ENCODE data around the gene EGF.

DNA sequence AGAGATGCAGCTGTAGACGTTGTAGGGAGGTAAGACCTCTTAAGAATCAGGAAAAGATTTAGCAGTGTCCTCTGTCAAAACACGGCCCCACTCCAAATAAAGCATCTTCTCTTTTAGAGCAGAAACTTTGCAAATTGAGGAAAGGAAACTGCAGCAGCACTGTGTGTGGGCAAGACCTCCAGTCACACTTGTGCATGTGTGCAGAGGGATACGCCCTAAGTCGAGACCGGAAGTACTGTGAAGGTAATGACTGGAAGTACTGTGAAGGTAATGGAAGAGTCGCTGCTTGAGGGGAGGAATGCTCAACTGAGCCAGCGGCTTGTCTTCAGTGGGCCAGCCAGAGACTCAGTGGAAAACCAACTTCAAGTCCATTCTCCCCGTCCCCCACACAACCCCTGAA, 46.5 kb downstream of the EGF start:
- TF ChIP-seq, protein P1, sequence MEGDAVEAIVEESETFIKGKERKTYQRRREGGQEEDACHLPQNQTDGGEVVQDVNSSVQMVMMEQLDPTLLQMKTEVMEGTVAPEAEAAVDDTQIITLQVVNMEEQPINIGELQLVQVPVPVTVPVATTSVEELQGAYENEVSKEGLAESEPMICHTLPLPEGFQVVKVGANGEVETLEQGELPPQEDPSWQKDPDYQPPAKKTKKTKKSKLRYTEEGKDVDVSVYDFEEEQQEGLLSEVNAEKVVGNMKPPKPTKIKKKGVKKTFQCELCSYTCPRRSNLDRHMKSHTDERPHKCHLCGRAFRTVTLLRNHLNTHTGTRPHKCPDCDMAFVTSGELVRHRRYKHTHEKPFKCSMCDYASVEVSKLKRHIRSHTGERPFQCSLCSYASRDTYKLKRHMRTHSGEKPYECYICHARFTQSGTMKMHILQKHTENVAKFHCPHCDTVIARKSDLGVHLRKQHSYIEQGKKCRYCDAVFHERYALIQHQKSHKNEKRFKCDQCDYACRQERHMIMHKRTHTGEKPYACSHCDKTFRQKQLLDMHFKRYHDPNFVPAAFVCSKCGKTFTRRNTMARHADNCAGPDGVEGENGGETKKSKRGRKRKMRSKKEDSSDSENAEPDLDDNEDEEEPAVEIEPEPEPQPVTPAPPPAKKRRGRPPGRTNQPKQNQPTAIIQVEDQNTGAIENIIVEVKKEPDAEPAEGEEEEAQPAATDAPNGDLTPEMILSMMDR (IDR thresholded peaks at IDR 0.05; ENCODE audit: poor library complexity, severe bottlenecking), result no peak
- TF ChIP-seq EZH2 (IDR thresholded peaks at IDR 0.05; ENCODE audit: borderline replicate concordance, insufficient read depth, low read length, poor library complexity, severe bottlenecking) (no peak), POLR2AphosphoS5 (IDR thresholded peaks at IDR 0.05) (no peak), EP300 (conservative IDR thresholded peaks at IDR 0.05; ENCODE audit: poor library complexity, severe bottlenecking) (no peak), MXI1 (conservative IDR thresholded peaks at IDR 0.05; ENCODE audit: poor library complexity, severe bottlenecking) (no peak)
- TF ChIP-seq, protein P2, sequence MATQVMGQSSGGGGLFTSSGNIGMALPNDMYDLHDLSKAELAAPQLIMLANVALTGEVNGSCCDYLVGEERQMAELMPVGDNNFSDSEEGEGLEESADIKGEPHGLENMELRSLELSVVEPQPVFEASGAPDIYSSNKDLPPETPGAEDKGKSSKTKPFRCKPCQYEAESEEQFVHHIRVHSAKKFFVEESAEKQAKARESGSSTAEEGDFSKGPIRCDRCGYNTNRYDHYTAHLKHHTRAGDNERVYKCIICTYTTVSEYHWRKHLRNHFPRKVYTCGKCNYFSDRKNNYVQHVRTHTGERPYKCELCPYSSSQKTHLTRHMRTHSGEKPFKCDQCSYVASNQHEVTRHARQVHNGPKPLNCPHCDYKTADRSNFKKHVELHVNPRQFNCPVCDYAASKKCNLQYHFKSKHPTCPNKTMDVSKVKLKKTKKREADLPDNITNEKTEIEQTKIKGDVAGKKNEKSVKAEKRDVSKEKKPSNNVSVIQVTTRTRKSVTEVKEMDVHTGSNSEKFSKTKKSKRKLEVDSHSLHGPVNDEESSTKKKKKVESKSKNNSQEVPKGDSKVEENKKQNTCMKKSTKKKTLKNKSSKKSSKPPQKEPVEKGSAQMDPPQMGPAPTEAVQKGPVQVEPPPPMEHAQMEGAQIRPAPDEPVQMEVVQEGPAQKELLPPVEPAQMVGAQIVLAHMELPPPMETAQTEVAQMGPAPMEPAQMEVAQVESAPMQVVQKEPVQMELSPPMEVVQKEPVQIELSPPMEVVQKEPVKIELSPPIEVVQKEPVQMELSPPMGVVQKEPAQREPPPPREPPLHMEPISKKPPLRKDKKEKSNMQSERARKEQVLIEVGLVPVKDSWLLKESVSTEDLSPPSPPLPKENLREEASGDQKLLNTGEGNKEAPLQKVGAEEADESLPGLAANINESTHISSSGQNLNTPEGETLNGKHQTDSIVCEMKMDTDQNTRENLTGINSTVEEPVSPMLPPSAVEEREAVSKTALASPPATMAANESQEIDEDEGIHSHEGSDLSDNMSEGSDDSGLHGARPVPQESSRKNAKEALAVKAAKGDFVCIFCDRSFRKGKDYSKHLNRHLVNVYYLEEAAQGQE (IDR thresholded peaks at IDR 0.05; ENCODE audit: borderline replicate concordance), result no peak
